DND-41 (cell line): ENCODE data around the gene FRAT1.

Source experiments
- ATAC-seq: fragments of 200-7000 bp; cut with Tn5 transposase; 3 replicates; pipeline ENCODE4 v1.9.1; 2021; ENCODE audit warnings: low read depth; ENCODE audit not compliant: insufficient read depth
- DNase-seq: peaks from one replicate; pipeline ENCODE4 v3.0.0-alpha.2; 2020
- H2AFZ ChIP-seq: 2 replicates; pipeline ENCODE4 v1.6.0; 2012; ENCODE audit warnings: low read depth, low read length
- H3K27ac ChIP-seq: 2 replicates; pipeline ENCODE4 v1.5.1; 2012; ENCODE audit warnings: low read length, inconsistent platforms
- H3K27me3 ChIP-seq: fragments of 200-600 bp; sonication (generic); 2 replicates; pipeline ENCODE4 v1.6.0; 2012; ENCODE audit warnings: low read length, mild to moderate bottlenecking, inconsistent platforms; ENCODE audit not compliant: insufficient read depth, poor library complexity
- H3K36me3 ChIP-seq: 2 replicates; pipeline ENCODE4 v1.5.1; 2012; ENCODE audit warnings: low read length, inconsistent platforms; ENCODE audit not compliant: insufficient read depth
- H3K4me1 ChIP-seq: 2 replicates; pipeline ENCODE4 v1.5.1; 2012; ENCODE audit warnings: mild to moderate bottlenecking, low read length; ENCODE audit not compliant: insufficient read depth
- H3K4me2 ChIP-seq: 2 replicates; pipeline ENCODE4 v1.6.0; 2012; ENCODE audit warnings: mild to moderate bottlenecking, moderate library complexity, low read length, inconsistent platforms; ENCODE audit not compliant: insufficient read depth
- H3K4me3 ChIP-seq, 2 experiments: fragments of 200-600 bp in 1 of 2; shearing (Covaris generic) in 1 of 2; 2 replicates each; pipeline ENCODE4 v1.5.1; 2012 to 2016; ENCODE audit warnings: inconsistent platforms in 2 of 2, low read length in 2 of 2, mild to moderate bottlenecking in 2 of 2, low read depth in 1 of 2, moderate library complexity in 1 of 2
- H3K79me2 ChIP-seq: 2 replicates; pipeline ENCODE4 v1.6.0; 2012; ENCODE audit warnings: low read length, inconsistent platforms; ENCODE audit not compliant: insufficient read depth
- H3K9ac ChIP-seq: 2 replicates; pipeline ENCODE4 v1.6.0; 2012; ENCODE audit warnings: low read depth, mild to moderate bottlenecking, inconsistent platforms, low read length, moderate library complexity
- H3K9me3 ChIP-seq: 2 replicates; pipeline ENCODE4 v1.5.1; 2012; ENCODE audit warnings: low read length, moderate library complexity, mild to moderate bottlenecking, inconsistent platforms; ENCODE audit not compliant: insufficient read depth, severe bottlenecking
- H4K20me1 ChIP-seq: 2 replicates; pipeline ENCODE4 v1.6.0; 2012; ENCODE audit warnings: low read length; ENCODE audit not compliant: insufficient read depth
- EZH2 ChIP-seq: IDR thresholded peaks from 3 replicates; pipeline ENCODE4 v1.6.1; 2012; ENCODE audit warnings: borderline replicate concordance, low read depth, mild to moderate bottlenecking, moderate library complexity, low read length, inconsistent platforms; ENCODE audit not compliant: severe bottlenecking
- TF ChIP-seq, protein P1 (sequence below): IDR thresholded peaks from 2 replicates; pipeline ENCODE4 v1.5.1; 2012; ENCODE audit warnings: borderline replicate concordance, low read length, moderate library complexity, mild to moderate bottlenecking; ENCODE audit not compliant: poor library complexity, severe bottlenecking; ENCODE audit errors: extremely low read depth

Gene FRAT1

DNA sequence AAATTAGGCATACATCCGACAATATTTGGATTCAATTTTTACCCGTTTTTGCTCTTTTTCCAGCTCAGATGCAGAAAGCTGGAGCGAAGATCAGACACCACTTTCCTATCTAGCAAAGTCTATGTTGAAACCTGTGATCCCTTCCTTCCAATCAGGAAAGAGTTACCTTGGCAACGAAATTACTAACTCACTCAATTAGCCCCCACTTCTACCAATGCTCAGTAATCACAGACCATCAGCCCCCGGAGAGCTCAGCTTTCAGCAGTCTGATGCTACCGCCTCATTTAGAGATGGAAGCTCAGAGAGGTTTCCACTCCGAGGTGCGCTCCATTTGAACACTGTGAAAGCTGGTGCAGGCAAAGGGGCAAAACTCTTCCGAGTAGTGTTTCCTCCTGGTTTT is 6.7 kb downstream of the FRAT1 start:
- Histone ChIP-seq H3K79me2 (no peaks in the 10 kb centered on the region), H3K27me3 (no peaks in the 10 kb centered on the region), H3K36me3 (peaks cover 6% of the 10 kb centered on the region; the same call in 1 of the 2 replicates), H2AFZ (no peak overlapping the region), H3K4me1 (peaks cover 3% of the 10 kb centered on the region), H3K9ac (no peak overlapping the region), H3K27ac (no peak overlapping the region), H3K4me2 (no peak overlapping the region), H4K20me1 (peaks cover 10% of the 10 kb centered on the region), H3K9me3 (no peaks in the 10 kb centered on the region), H3K4me3 (no peak overlapping the region)
- ATAC-seq (no peak), DNase-seq (no peak)
- TF ChIP-seq, protein P1, sequence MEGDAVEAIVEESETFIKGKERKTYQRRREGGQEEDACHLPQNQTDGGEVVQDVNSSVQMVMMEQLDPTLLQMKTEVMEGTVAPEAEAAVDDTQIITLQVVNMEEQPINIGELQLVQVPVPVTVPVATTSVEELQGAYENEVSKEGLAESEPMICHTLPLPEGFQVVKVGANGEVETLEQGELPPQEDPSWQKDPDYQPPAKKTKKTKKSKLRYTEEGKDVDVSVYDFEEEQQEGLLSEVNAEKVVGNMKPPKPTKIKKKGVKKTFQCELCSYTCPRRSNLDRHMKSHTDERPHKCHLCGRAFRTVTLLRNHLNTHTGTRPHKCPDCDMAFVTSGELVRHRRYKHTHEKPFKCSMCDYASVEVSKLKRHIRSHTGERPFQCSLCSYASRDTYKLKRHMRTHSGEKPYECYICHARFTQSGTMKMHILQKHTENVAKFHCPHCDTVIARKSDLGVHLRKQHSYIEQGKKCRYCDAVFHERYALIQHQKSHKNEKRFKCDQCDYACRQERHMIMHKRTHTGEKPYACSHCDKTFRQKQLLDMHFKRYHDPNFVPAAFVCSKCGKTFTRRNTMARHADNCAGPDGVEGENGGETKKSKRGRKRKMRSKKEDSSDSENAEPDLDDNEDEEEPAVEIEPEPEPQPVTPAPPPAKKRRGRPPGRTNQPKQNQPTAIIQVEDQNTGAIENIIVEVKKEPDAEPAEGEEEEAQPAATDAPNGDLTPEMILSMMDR, result no peak
- no peak for TF ChIP-seq EZH2

DNA sequence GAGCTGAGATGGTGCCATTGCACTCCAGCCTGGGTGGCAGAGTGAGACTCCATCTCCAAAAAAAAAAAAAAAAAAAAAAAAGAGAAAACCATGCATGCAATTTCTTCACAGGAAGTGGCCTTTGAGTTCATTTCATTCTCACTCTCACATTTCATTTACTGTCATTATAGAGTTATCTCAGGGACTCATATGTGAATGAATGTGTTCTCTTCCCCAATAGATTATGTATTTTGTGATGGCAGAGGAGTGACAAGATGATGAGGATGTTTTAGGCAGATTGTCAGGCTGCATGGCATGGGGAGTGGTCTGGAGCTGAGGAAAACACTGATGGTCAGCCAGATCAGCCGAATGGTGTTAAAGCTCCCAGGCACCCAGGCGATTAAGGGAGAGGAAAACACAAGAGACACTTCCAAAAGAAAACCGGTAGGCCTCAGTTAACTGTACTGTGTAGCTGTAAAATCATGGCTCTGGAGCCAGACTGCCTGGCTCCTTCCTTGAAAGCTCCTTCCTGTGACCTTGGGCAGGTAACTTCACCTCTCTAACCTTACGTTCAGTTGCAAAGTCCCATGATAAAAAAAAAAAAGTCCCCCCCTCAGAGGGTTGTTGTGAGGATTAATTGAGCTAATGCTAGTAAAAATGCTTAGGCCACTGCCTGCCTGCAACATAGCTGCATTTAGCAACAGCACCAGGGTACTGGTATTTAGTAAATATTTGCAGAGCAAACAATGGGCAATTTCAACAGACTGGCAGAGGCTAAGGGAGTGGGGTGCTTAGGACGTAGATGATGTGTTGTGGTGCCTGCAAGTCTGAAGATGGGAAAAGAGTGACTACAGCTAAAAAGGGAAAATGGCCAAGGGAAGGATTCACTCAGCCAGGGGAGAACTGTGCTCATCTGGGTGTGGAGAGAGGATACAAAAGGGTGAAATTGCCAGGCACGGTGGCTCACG is 8.6 kb downstream of the FRAT1 start:
- Histone ChIP-seq H3K9ac (no peak overlapping the region), H2AFZ (no peak overlapping the region), H3K36me3 (peaks cover 11% of the 10 kb centered on the region; the same call in 1 of the 2 replicates), H4K20me1 (peaks cover 24% of the 10 kb centered on the region), H3K4me1 (peaks cover 16% of the 10 kb centered on the region), H3K27ac (no peak overlapping the region), H3K27me3 (no peaks in the 10 kb centered on the region), H3K4me3 (no peak overlapping the region), H3K9me3 (no peaks in the 10 kb centered on the region), H3K4me2 (no peak overlapping the region), H3K79me2 (peaks cover 15% of the 10 kb centered on the region)
- DNase-seq (no peak), ATAC-seq (no peak)
- TF ChIP-seq, protein P1, result no peak
- TF ChIP-seq EZH2, result no peak

DNA sequence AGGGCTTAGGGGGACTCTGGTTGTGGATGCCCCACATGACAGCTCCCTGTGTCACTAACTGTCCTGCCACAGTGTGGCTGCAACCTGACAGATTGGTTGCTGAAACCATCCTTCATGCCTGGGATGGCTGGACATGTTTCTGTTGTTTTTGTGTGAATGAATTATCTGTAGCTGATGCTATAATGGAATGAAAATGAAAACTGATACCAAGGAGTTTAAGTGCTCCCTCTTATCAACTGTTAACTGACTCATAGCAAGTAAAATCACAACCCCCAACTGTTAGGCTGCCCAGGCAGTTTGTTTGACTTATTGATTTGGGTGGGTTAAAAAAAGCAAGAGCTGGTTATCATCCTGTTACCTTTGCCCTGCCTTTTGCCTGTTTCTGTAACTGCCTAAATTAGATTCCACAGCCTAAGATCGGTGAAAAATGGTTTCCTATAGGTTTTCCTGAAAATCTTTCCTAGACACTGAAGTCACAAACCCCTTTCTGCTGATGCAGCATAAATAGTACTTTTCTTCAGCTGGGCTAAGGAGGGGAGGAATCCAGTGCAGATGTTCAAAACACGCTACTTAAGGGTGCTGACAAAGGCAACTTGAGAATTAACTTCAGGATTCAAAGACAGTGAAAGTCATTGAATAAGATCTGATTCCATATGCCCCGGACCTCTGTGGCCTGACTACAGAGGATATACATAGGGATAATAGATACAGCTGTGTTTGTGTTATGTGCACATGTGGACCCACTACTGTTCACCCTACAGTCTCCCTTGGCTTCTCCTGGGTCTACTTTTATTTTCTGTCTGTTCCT is 9.8 kb downstream of the FRAT1 start:
- TF ChIP-seq EZH2, result no peak
- TF ChIP-seq, protein P1, result no peak
- Histone ChIP-seq H3K4me2 (no peak overlapping the region), H4K20me1 (peaks cover 35% of the 10 kb centered on the region), H3K27me3 (no peaks in the 10 kb centered on the region), H3K27ac (no peak overlapping the region), H3K4me1 (peaks cover 28% of the 10 kb centered on the region), H3K4me3 (no peak overlapping the region), H3K36me3 (peaks cover 11% of the 10 kb centered on the region), H2AFZ (no peak overlapping the region), H3K9ac (no peak overlapping the region), H3K79me2 (peaks cover 27% of the 10 kb centered on the region), H3K9me3 (no peaks in the 10 kb centered on the region)
- ATAC-seq, result no peak
- no peak for DNase-seq
